SKM-1 (cell line): ENCODE measurements around the gene SPDYE4.
"Not testable (repeated sequence)": the region's sequence is repeated elsewhere in the genome, so short reads cannot be mapped to it uniquely, and the experiment has no call there.

Experiments
- DNase-seq: peaks from one replicate; lab custom pipeline; 2025; ENCODE audit not compliant: unreplicated experiment; lab: John Stamatoyannopoulos, UW

SPDYE4 gene

GRCh38 chr17:8758137-8758596 lies at the start of gene SPDYE4:
Gene SPDYE4, minus strand, starts transcription at chr17:8758546. Its CDS starts 164 bp downstream, at chr17:8758382.
- no peak for DNase-seq

- no peak for DNase-seq
Observed at GRCh38 chr17:8806926-8807550, 48.7 kb upstream of the SPDYE4 start.

- DNase-seq = no peak
Observed at GRCh38 chr17:8806253-8806925, 48.0 kb upstream of the SPDYE4 start.

GRCh38 chr17:8805396-8805795 lies 47.0 kb upstream of the SPDYE4 start:
- DNase-seq = not testable (repeated sequence)

GRCh38 chr17:8803531-8804420 lies 45.4 kb upstream of the SPDYE4 start:
- no peak for DNase-seq

- no peak for DNase-seq
Observed at GRCh38 chr17:8801135-8801840, 42.9 kb upstream of the SPDYE4 start.

GRCh38 chr17:8800656-8801055 lies 42.3 kb upstream of the SPDYE4 start:
- no peak for DNase-seq

- DNase-seq = no peak
Observed at GRCh38 chr17:8799570-8800212, 41.3 kb upstream of the SPDYE4 start.

- no peak for DNase-seq
Observed at GRCh38 chr17:8798846-8799569, 40.7 kb upstream of the SPDYE4 start, which contains the start of gene MFSD6L. Gene MFSD6L, minus strand, starts transcription at chr17:8799365. Its CDS starts 245 bp downstream, at chr17:8799120.

GRCh38 chr17:8798176-8798845 lies 40.0 kb upstream of the SPDYE4 start:
- no peak for DNase-seq

GRCh38 chr17:8797621-8798175 lies 39.4 kb upstream of the SPDYE4 start:
- DNase-seq = no peak

GRCh38 chr17:8794636-8795035 lies 36.3 kb upstream of the SPDYE4 start:
- no peak for DNase-seq

- no peak for DNase-seq
Observed at GRCh38 chr17:8793649-8794048, 35.3 kb upstream of the SPDYE4 start.

- DNase-seq = no peak
Observed at GRCh38 chr17:8792646-8793045, 34.3 kb upstream of the SPDYE4 start.

GRCh38 chr17:8791910-8792270 lies 33.5 kb upstream of the SPDYE4 start:
- DNase-seq = no peak

- no peak for DNase-seq
Observed at GRCh38 chr17:8791248-8791909, 33.0 kb upstream of the SPDYE4 start.

GRCh38 chr17:8789743-8790142 lies 31.4 kb upstream of the SPDYE4 start:
- no peak for DNase-seq

- no peak for DNase-seq
Observed at GRCh38 chr17:8788998-8789397, 30.7 kb upstream of the SPDYE4 start.
